Measurements from ENCODE around the gene PRAMEF20.

PRAMEF20 gene

GRCh38 chr1:13465515-13465914, 55.3 kb downstream of the PRAMEF20 start:
- DNase-seq, result no peak

GRCh38 chr1:13469343-13469742, 59.1 kb downstream of the PRAMEF20 start:
- DNase-seq, result peak; percentile 4

Data from COR-L47 (cell line).